ENCODE results near the gene CD226. TPM values are rescaled to one million over a fixed set of nuclear protein-coding genes. Genes with fewer than 3 reads are reported as not detected.

CD226 gene
- total RNA-seq, 4 donors from 2014 or later: 0.49 to 2.4 (median 1.1) TPM

- no peak for TF ChIP-seq CTCF (IDR thresholded peaks at IDR 0.05; ENCODE audit: low read depth)
Measured at GRCh38 chr18:69854455-69854854, 93.2 kb downstream of the CD226 start.

GRCh38 chr18:69853051-69853450 is 94.6 kb downstream of the CD226 start:
- TF ChIP-seq CTCF (IDR thresholded peaks at IDR 0.05; ENCODE audit: low read depth): no peak

- no peak for TF ChIP-seq CTCF (IDR thresholded peaks at IDR 0.05; ENCODE audit: low read depth)
Measured at GRCh38 chr18:69845593-69846506, 101.8 kb downstream of the CD226 start.

- no peak for TF ChIP-seq CTCF (IDR thresholded peaks at IDR 0.05; ENCODE audit: low read depth)
Measured at GRCh38 chr18:69844656-69845055, 103.0 kb downstream of the CD226 start.

GRCh38 chr18:69843015-69843414 is 104.7 kb downstream of the CD226 start:
- no peak for TF ChIP-seq CTCF (IDR thresholded peaks at IDR 0.05; ENCODE audit: low read depth)

GRCh38 chr18:69841117-69841516 is 106.6 kb downstream of the CD226 start:
- no peak for TF ChIP-seq CTCF (IDR thresholded peaks at IDR 0.05; ENCODE audit: low read depth)

- TF ChIP-seq CTCF (IDR thresholded peaks at IDR 0.05; ENCODE audit: low read depth): no peak
Measured at GRCh38 chr18:69840445-69840844, 107.2 kb downstream of the CD226 start.
